ENCODE data around the gene ZNF268.

DNA sequence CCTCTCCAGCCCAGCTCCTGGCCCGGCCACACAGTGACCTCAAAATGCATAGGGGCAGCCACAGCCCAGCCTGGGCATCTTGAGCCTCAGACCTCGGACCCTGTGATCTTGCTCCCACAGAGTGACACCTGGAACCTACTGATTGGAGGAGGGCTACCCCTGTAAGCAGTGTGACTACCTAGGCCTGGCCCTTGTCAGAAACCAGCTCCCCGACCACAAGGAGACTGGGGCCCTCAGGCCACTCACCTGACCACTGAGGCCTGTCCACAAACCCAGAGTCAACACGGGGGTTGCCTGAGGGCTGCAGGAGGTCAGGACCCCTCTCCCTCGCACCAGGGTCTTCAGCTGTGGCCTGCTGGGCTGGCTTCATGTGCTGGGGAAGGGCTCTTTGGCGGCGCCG lies 45.4 kb downstream of the ZNF268 start:
- TF ChIP-seq POLR2A (IDR thresholded peaks at IDR 0.05; ENCODE audit: low read depth, low read length) = no peak
- no peak for TF ChIP-seq POLR2AphosphoS5 (IDR thresholded peaks at IDR 0.05; ENCODE audit: low read depth, low read length)

All from GM12892 (cell line).